Neural cell (in vitro differentiated cells): Measurements from ENCODE around the gene SLCO2A1. TPM values are rescaled to one million over a fixed set of nuclear protein-coding genes. Genes with fewer than 3 reads are reported as not detected.

Source experiments
- H2AFZ ChIP-seq: fragments of 200-600, 300-800 bp; sonication (generic), shearing (Covaris generic); 2 replicates; pipeline ENCODE4 v1.6.0; 2014; ENCODE audit warnings: low read depth, mild to moderate bottlenecking, antibody characterized with exemption, low read length, moderate library complexity
- H3F3A ChIP-seq: fragments of 200-600 bp; shearing (Covaris generic); 2 replicates; pipeline ENCODE4 v1.6.1; 2016; ENCODE audit warnings: mild to moderate bottlenecking, moderate library complexity, mixed read lengths, antibody characterized with exemption, low read length; ENCODE audit not compliant: insufficient read depth, poor library complexity, severe bottlenecking
- H3K27ac ChIP-seq: fragments of 200-600, 300-800 bp; sonication (generic), shearing (Covaris generic); 2 replicates; pipeline ENCODE4 v1.5.1; 2014; ENCODE audit warnings: mild to moderate bottlenecking, low read length, moderate library complexity
- H3K27me3 ChIP-seq: fragments of 300-800, 200-600 bp; sonication (generic), shearing (Covaris generic); 2 replicates; pipeline ENCODE4 v1.6.0; 2014; ENCODE audit warnings: mild to moderate bottlenecking, low read depth, low read length, moderate library complexity; ENCODE audit not compliant: insufficient read depth
- H3K36me3 ChIP-seq: fragments of 300-800, 200-600 bp; sonication (generic), shearing (Covaris generic); 2 replicates; pipeline ENCODE4 v1.5.1; 2014; ENCODE audit warnings: mild to moderate bottlenecking, antibody characterized with exemption, low read length, moderate library complexity; ENCODE audit not compliant: insufficient read depth
- H3K4me2 ChIP-seq: fragments of 300-800, 200-600 bp; sonication (generic), shearing (Covaris generic); 2 replicates; pipeline ENCODE4 v1.6.0; 2014; ENCODE audit warnings: mild to moderate bottlenecking, low read length
- H3K4me3 ChIP-seq: fragments of 300-800, 200-600 bp; sonication (generic), shearing (Covaris generic); 2 replicates; pipeline ENCODE4 v1.5.1; 2014; ENCODE audit warnings: mild to moderate bottlenecking, low read length, moderate library complexity
- H3K79me2 ChIP-seq: fragments of 200-600 bp; shearing (Covaris generic); replicated peaks from 2 replicates; pipeline ENCODE4 v1.6.0; 2014; ENCODE audit warnings: mild to moderate bottlenecking, low read length, moderate library complexity; ENCODE audit not compliant: insufficient read depth
- H3K9ac ChIP-seq: fragments of 300-800, 200-600 bp; sonication (generic), shearing (Covaris generic); 2 replicates; pipeline ENCODE4 v1.6.1; 2016; ENCODE audit warnings: mild to moderate bottlenecking, low read length, mixed read lengths
- H3K9me2 ChIP-seq: fragments of 200-600 bp; shearing (Covaris generic); 2 replicates; pipeline ENCODE4 v1.6.1; 2016; ENCODE audit warnings: mild to moderate bottlenecking, low read length, mixed read lengths; ENCODE audit not compliant: insufficient read depth
- H3K9me3 ChIP-seq: fragments of 200-600, 300-800 bp; sonication (generic), shearing (Covaris generic); 2 replicates; pipeline ENCODE4 v1.6.1; 2016; ENCODE audit warnings: mild to moderate bottlenecking, mixed run types, low read length, moderate library complexity, mixed read lengths
- H4K20me1 ChIP-seq: fragments of 200-600 bp; shearing (Covaris generic); 2 replicates; pipeline ENCODE4 v1.6.1; 2016; ENCODE audit warnings: mild to moderate bottlenecking, mixed run types; ENCODE audit not compliant: insufficient read depth
- CTCF ChIP-seq: fragments of 450-650 bp; IDR thresholded peaks from 2 replicates; pipeline ENCODE4 v1.5.1; 2014; ENCODE audit warnings: antibody characterized with exemption, mild to moderate bottlenecking, moderate library complexity; ENCODE audit not compliant: poor library complexity, severe bottlenecking
- EP300 ChIP-seq: fragments of 450-650 bp; conservative IDR thresholded peaks from 2 replicates; pipeline ENCODE4 v1.6.1; 2014; ENCODE audit warnings: antibody characterized with exemption, mild to moderate bottlenecking, moderate library complexity; ENCODE audit not compliant: poor library complexity, severe bottlenecking
- EZH2 ChIP-seq: fragments of 200-600, 300-800 bp; shearing (Covaris generic), sonication (generic); IDR thresholded peaks from 2 replicates; pipeline ENCODE4 v1.6.1; 2014; ENCODE audit warnings: antibody characterized with exemption, low read length, borderline replicate concordance, mild to moderate bottlenecking; ENCODE audit not compliant: insufficient read depth, poor library complexity, severe bottlenecking
- MXI1 ChIP-seq: fragments of 450-650 bp; conservative IDR thresholded peaks from 2 replicates; pipeline ENCODE4 v1.6.1; 2014; ENCODE audit warnings: antibody characterized with exemption, mild to moderate bottlenecking; ENCODE audit not compliant: poor library complexity, severe bottlenecking
- POLR2AphosphoS5 ChIP-seq: IDR thresholded peaks from 2 replicates; pipeline ENCODE4 v1.6.1; 2012
- RAD21 ChIP-seq: fragments of 450-650 bp; conservative IDR thresholded peaks from 2 replicates; pipeline ENCODE4 v1.6.1; 2014; ENCODE audit warnings: antibody characterized with exemption, mild to moderate bottlenecking, moderate library complexity
- REST ChIP-seq: IDR thresholded peaks from 2 replicates; pipeline ENCODE4 v1.6.1; 2012; ENCODE audit warnings: borderline replicate concordance
- SMC3 ChIP-seq: fragments of 450-650 bp; conservative IDR thresholded peaks from 2 replicates; pipeline ENCODE4 v1.6.1; 2014; ENCODE audit warnings: antibody characterized with exemption, mild to moderate bottlenecking, moderate library complexity; ENCODE audit not compliant: poor library complexity
- TAF1 ChIP-seq: IDR thresholded peaks from 2 replicates; pipeline ENCODE4 v1.6.1; 2012; ENCODE audit warnings: low read depth
- polyA plus RNA-seq: library from polyadenylated mRNA; depleted of rRNA; stranded (reverse); fragments of >200 nt; gene quantifications from 2 replicates; pipeline ENCODE4 v1.2.3, GENCODE V29; 2014

SLCO2A1 gene
- polyA plus RNA-seq, 1 donor from 2014 or later, result not detected

- no peaks in the 10 kb centered on the region for H3K27me3 ChIP-seq
- H3K9me3 ChIP-seq, result no peaks in the 10 kb centered on the region
- H3K9ac ChIP-seq, result no peak overlapping the region
- TF ChIP-seq RAD21, result no peak
- TF ChIP-seq TAF1, result no peak
- TF ChIP-seq CTCF, result no peak
- no peak for TF ChIP-seq EP300
- no peak for TF ChIP-seq POLR2AphosphoS5
- no peak for TF ChIP-seq REST
- no peak for TF ChIP-seq MXI1
- TF ChIP-seq SMC3, result no peak
- no peak for TF ChIP-seq EZH2
- H3F3A ChIP-seq, result no peaks in the 10 kb centered on the region
- no peaks in the 10 kb centered on the region for H3K9me2 ChIP-seq
- H2AFZ ChIP-seq, result no peak overlapping the region
- no peak overlapping the region for H3K4me2 ChIP-seq
- H4K20me1 ChIP-seq, result no peaks in the 10 kb centered on the region
- H3K4me3 ChIP-seq, result no peak overlapping the region
- no peaks in the 10 kb centered on the region for H3K36me3 ChIP-seq
- no peaks in the 10 kb centered on the region for H3K79me2 ChIP-seq
- H3K27ac ChIP-seq, result no peak overlapping the region
Observed at GRCh38 chr3:134018850-134019249, 10.9 kb downstream of the SLCO2A1 start.

- no peak overlapping the region for H3K4me2 ChIP-seq
- no peaks in the 10 kb centered on the region for H3K79me2 ChIP-seq
- H3K36me3 ChIP-seq, result no peaks in the 10 kb centered on the region
- TF ChIP-seq CTCF, result no peak
- no peak overlapping the region for H3K4me3 ChIP-seq
- no peaks in the 10 kb centered on the region for H3K9me3 ChIP-seq
- H4K20me1 ChIP-seq, result no peaks in the 10 kb centered on the region
- H3K27ac ChIP-seq, result no peak overlapping the region
- no peaks in the 10 kb centered on the region for H3F3A ChIP-seq
- no peaks in the 10 kb centered on the region for H3K9me2 ChIP-seq
- H3K27me3 ChIP-seq, result no peaks in the 10 kb centered on the region
- no peak overlapping the region for H2AFZ ChIP-seq
- H3K9ac ChIP-seq, result no peak overlapping the region
Observed at GRCh38 chr3:134018406-134018805, 11.3 kb downstream of the SLCO2A1 start.
